Hindlimb muscle (tissue), 1 donor: ENCODE measurements around the gene CPA3. TPM values are rescaled to one million over a fixed set of nuclear protein-coding genes. Genes with fewer than 3 reads are reported as not detected.

ENCODE experiments used
- DNase-seq: peaks from one replicate; pipeline ENCODE4 v3.0.0-alpha.2; 2013
- polyA plus RNA-seq: library from polyadenylated mRNA; unstranded; fragments of 120-200 nt; gene quantifications from one replicate; pipeline ENCODE4 v1.2.1, GENCODE V29; 2013; ENCODE audit not compliant: insufficient read length

The CPA3 gene
- polyA plus RNA-seq, 1 donor = 1.1 TPM

DNA sequence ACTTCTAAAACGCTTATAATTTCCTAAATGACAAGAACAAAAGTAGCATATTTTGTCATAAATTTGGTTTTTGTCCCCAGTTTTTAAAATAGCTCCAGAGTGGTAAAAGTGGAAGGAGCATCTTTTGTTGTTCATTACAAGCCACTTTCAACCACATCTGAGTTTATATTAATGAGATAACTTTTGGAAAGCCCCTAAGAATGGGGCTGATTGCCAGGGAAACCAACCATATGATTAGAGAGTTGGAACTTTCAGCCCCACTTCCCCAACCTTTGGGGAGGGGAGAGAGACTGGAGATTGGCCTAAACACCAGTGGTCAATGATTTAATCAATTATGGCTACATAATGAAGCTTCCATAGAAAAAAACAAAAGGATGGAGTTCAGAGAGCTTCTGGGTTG, 57.4 kb downstream of the CPA3 start:
- no peak for DNase-seq

DNA sequence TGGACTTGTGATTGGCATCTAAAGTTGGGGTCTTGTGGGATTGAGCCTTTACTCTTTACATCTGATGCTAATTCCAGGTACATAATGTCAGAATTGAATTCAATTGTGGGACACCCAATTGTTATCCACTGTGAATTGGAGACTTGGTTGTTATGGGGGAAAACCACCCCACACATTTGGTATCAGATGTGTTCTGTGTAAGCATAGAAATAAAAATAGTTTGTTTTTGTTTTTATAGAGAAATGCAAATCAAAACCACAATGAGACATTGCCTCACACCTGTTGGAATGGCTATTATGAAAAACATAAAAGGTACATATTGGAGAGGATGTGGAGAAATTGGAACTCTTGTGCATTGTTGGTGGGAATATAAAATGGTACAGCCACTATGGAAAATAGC, 58.5 kb downstream of the CPA3 start:
- DNase-seq = no peak

DNA sequence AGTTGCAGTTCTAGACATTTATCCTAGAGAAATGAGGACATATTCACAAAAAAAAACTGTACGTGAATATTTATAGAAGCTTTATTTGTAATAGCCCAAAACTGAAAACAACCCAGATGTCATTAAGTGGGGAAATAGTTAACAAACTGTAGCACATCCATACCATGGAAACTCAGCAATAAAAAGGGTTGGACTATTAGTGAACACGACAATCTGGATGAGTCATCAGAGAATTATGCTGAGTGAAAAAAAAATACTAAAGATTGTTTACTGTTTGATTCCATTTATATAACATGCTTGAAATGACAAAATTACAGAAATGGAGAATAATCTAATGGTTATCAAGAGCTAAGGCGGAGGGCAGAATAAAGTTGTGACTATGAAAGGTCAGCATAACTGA, 59.5 kb downstream of the CPA3 start:
- no peak for DNase-seq

DNA sequence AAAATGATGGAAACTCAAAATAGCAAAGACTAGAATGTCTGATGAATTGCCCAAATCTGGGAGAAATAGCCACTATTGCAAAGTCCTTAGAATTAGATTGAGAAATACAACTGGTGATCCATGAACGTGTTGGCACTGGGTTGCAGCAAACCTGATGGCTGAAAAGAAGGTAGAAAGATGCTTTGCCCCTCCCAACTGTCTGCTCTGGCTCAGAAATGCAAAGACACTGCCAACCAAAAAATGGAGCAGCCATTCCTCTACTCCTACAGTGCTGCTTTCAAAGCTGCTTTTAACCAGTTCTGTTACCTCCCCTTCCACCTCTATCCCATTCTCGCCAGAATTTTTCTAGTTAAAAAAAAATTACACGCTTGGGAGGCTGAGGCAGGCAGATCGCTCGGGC, 60.7 kb downstream of the CPA3 start:
- no peak for DNase-seq

DNA sequence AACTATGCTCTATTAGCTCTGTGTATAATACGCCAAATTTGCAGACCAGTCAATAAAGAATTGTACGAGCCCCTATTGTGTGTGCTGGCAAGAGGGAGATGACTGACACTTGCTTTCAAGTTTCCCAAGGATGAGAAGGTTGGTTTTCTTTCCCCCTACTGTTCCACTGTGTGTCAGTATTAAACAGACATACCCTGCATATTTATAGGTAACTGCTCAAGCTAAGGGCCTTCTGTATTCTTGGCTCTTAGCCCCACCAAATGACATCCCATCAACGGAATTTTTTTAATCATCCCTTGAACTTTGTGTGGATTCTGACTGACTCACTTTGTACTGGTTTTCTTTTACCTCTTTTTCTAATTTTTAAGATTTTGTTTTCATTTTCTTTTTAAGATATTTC, 65.7 kb downstream of the CPA3 start:
- DNase-seq = no peak

DNA sequence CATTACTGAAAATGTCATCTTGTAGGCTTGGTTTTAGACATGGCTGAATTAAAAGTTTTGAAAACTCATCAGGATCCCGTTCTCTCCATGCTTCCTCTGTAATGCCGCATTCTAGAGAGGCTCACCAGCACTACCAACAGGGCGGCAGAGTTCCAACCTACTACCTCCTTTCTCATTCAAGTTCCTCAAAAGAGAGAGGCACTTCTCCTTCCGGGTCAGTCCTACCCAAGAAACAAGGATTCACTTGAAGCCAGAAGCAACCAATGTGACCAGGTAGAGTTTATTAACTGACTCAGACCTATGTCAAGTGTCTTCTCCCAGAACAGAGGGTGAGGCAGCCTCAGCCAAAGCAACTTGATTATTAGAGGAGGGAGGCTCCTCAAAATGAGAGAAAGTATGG, 66.5 kb downstream of the CPA3 start:
- DNase-seq = no peak

DNA sequence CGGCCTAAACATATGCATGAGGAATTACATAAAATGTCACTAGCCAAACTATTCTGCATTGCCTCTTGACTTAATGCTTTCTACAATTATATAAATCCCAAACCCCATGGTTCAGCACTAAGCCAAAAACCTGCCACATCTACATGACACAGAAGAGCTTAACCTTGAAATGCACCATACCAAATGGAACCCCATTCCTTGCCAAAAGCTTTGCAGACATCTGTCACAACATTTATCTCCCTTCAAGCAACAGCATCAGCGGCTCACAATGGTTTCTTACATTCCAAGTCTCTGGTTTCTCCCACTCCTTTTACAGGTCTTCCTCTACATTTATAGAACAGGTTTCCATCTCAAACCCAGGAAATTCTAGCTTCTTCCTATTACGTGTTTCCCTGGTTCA, 67.9 kb downstream of the CPA3 start:
- DNase-seq = no peak

DNA sequence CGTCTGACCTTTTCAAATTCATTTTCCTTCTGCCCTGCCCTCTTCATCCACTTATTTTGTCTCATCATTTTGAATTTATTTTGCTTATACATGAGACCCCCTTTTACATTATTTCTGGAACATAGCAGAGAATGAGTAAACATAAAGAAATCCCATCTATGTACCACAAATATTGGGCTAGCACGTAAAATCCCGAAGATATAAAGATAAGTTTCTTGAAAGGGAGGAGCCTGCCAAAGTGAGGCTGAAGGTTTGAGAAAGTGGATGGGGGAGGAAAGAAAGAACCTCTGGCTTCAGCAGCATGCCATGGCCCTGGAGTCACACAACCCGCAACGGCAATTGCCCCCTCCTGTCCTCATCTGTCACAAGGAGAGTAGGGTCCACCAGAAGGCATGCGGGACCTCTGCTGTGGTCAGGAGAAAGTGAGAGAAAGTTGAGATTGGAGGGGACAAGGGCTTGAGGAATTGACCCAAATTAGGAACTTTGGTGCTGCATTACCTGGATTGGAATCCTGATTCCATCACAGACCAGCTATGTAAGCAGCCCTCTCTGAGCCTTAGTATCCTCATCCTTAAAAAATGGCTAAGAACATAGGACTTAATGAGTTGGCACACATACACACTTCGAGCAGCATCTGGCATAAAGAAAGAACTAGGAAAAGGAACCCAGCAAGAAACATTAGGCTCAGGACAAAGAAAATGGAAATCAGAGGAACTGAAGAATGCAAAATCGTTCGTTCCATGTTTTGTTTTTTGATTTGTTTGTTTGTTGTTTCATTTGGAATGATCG, 72.6 kb downstream of the CPA3 start:
- no peak for DNase-seq

DNA sequence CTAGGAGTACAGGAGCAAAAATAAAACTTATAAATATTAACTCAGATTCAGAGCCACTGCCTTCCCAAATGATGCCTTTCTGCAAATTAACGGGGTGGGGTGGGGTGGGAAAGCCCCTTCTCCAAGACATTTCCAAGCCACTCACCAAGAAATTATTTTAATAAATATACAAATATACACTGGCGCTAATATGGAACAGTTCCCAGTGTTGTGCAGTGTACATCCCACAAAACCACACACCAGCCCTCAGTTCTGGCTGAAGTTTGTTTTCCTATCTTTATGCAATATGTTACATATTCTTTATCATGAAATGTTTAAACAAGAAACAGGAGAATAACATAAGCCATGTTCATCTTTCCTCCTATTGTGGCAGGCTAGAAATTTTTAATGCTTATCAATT, 73.2 kb downstream of the CPA3 start:
- no peak for DNase-seq

DNA sequence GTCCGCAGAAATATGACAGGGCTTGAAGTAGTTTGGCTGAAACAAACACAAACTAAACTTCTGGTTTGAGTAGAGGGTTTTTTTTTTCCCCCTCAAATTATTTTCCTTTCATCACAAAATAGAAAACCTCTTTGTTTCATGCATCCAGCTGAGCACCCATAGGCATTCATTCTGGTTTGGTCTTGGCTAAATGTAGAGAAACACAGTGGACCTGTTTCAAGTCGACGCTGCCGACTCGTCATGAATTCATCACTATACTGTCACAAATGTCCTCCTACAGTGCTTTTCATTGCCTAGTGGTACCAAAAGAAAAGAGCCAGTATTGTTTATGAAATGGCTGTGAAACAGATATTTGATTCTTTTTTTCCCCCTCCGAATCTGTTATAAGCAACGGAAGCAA, 73.8 kb downstream of the CPA3 start:
- no peak for DNase-seq

DNA sequence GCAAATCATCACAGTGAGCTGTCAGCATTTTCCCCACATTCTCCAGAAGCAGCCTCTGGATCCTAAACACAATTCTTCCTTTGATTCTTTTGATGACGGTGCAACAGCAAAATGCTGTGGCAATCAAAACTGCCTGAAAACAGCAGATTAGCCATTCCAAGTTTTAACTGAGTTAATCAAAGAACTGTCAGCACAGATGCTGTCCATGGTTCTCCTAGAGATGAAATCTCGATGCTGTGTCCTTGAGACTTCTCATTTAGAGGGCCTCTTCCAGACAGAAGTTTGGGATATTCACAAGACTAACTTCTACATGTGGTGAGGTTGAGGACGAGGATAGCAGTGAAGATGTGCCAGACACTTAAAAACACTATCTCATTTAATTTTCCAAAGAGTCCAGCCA, 75.9 kb downstream of the CPA3 start:
- DNase-seq = no peak

DNA sequence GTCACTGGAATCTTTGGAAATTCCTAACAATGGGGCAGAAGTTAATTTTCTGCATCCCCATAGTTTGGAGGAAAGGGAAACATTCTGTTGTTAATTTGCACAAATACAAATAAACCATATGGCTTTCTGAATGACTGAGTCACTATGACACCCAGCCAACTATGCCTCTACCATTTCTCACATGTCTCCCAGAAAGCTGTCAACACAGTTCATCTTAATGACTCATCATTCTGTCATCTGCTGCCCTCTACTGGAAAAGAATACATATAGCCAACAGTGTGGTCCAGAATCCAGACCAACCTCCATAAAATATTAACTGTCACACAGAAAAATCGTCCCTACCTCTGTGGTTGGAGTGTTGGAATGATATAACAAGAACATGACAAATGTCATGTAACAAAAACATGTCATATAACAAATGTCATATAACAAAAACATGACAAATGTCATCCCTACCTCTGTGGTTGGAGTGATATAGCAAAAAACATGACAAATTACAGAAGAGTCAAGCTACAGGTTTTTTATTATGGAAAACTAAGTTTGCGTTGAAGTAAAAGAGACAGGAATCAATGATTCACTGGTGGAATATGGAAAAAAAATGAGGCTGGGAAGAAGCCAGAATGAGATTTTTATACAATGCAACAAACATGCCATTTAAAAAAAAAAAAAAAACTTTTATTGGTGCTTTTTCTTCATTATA, 78.6 kb downstream of the CPA3 start:
- DNase-seq = peak; percentile 49

DNA sequence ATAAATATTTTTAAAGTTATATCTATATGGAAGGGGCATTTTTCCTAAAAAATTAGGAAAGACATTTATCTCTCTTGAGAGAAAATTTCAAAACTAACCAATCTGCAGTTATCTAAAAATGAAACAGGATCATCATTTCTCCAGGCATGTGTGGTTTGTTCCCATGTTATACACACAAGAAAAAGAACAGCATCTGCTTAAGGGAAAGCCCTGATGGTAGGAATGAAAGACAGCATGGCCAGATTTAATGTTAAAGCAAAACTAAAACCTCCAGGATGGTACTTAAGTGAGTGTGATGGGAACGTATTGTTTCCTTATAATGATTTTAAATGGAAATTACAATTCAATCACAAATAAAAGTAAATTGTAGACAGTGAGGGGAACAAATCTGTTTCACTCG, 80.0 kb downstream of the CPA3 start:
- no peak for DNase-seq

Other genes with a start within 250 kb of the CPA3 start
- 31.0 TPM for gene AGTR1, start 167.4 kb upstream of the CPA3 start, polyA plus RNA-seq
- gene CPB1, start 37.5 kb upstream of the CPA3 start, polyA plus RNA-seq = 0.90 TPM
- gene GYG1, start 126.2 kb downstream of the CPA3 start, polyA plus RNA-seq = 76.5 TPM
- 19.3 TPM for gene HLTF, start 221.2 kb downstream of the CPA3 start, polyA plus RNA-seq